ENCODE measurements around the gene SSPN.

DNA sequence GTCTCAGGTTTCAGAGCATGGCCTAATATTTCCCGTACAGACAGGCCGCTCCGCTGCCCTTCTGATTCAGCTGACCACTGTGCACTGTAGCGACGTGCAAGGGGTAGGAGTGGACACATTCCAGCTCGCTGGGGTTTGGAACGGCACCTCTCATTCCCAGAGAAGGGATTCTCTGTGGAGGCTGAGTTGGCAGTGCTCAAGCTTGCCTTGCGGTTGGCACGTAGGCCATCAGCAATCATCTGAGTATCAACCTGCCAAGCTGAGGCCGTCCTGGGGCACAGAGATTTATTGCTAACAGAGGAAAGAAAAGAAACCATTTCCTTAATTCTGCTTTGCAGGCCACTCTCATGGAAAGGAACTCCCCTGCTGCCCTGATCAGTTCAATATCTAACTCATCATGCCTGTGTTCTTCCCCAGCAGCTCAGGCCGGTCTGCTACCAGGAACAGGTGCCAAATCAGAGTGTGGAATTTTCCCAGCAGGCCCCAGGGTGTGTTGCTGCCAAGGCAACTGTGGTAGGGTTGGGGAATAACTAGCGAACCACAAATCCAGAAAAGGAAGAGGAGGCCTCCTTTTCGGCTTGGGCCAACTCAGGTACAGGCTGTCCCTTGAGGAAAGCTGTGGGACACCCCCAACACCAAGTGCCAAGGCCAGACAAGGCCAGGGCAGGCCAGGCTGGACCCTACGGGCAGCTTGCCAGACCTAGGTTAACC is 92.5 kb downstream of the SSPN start:
- TF ChIP-seq CTCF (IDR thresholded peaks at IDR 0.05; ENCODE audit: low read length) (no peak), EZH2 (optimal IDR thresholded peaks at IDR 0.05; ENCODE audit: low read depth, low read length) (no peak)
